Calu3 (cell line): Measurements from ENCODE around the gene CLCN4. TPM values are rescaled to one million over a fixed set of nuclear protein-coding genes. Genes with fewer than 3 reads are reported as not detected.

ENCODE experiments used
- BruUV-seq: library from RNA; stranded (reverse); fragments of 400-500 nt; replicated peaks from 2 replicates; lab custom pipeline; 2021; lab: Mats Ljungman, UMichigan
- CTCF ChIA-PET: fragments of 300-600 bp; sonication (Branson Sonifier 250); formaldehyde crosslinking; loops from one replicate; lab custom pipeline; 2022; ENCODE audit warnings: antibody characterized with exemption; lab: Charles Lee
- DNase-seq: peaks from one replicate; pipeline ENCODE4 v3.0.0; 2022
- H3K27ac Mint-ChIP-seq: one replicate; pipeline ENCODE4 v1.8.0; 2022; ENCODE audit warnings: mixed read lengths; ENCODE audit not compliant: unreplicated experiment
- H3K27me3 Mint-ChIP-seq: one replicate; pipeline ENCODE4 v1.8.0; 2022; ENCODE audit warnings: mixed read lengths; ENCODE audit not compliant: unreplicated experiment
- H3K36me3 Mint-ChIP-seq: one replicate; pipeline ENCODE4 v1.8.0; 2022; ENCODE audit warnings: mild to moderate bottlenecking, moderate library complexity, mixed read lengths; ENCODE audit not compliant: insufficient read depth, unreplicated experiment
- H3K4me1 Mint-ChIP-seq: one replicate; pipeline ENCODE4 v1.8.0; 2022; ENCODE audit warnings: mild to moderate bottlenecking, low read depth, mixed read lengths; ENCODE audit not compliant: unreplicated experiment
- H3K4me3 Mint-ChIP-seq: one replicate; pipeline ENCODE4 v1.8.0; 2022; ENCODE audit warnings: mild to moderate bottlenecking, low read depth, moderate library complexity, mixed read lengths; ENCODE audit not compliant: unreplicated experiment
- H3K9me3 Mint-ChIP-seq: one replicate; pipeline ENCODE4 v1.8.0; 2022; ENCODE audit warnings: low read depth, mixed read lengths; ENCODE audit not compliant: unreplicated experiment
- intact Hi-C: fragments of 100-400 bp; cut with micrococcal nuclease; formaldehyde crosslinking; loops from one replicate; pipeline ENCODE4 v1.10.0; 2022; ENCODE audit not compliant: unreplicated experiment
- total RNA-seq: library from RNA; stranded (reverse); gene quantifications from 2 replicates; pipeline ENCODE4 v1.2.3, GENCODE V29; 2022
- TF ChIP-seq, protein P1 (sequence below): fragments of 200-600 bp; IDR thresholded peaks from one replicate; pipeline ENCODE4 v1.8.0; 2022; ENCODE audit warnings: antibody characterized with exemption; ENCODE audit not compliant: unreplicated experiment

CLCN4 gene
- total RNA-seq, 1 experiment from 2014 or later = 13.3 TPM

DNA sequence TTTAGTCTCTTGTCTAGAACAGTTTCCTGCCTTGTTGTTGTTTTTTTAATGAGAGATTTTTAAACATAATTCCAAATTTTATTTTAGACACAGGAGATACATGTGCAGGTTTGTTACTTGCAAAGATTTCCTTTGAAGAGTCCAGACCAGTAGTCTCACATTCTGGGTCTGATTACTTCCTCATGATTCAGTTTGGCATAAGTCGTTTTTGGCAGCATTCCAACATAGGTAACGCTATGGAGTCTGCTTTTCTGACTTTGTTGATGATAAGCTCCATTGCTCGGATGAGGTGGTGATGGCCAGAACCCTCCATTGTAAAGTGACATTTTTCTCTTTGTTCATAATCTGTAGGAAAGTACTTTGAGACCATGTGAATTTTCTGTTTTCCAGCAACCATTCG lies 74.7 kb downstream of the CLCN4 start:
- H3K27me3 Mint-ChIP-seq = no peaks in the 10 kb centered on the region
- TF ChIP-seq, protein P1, sequence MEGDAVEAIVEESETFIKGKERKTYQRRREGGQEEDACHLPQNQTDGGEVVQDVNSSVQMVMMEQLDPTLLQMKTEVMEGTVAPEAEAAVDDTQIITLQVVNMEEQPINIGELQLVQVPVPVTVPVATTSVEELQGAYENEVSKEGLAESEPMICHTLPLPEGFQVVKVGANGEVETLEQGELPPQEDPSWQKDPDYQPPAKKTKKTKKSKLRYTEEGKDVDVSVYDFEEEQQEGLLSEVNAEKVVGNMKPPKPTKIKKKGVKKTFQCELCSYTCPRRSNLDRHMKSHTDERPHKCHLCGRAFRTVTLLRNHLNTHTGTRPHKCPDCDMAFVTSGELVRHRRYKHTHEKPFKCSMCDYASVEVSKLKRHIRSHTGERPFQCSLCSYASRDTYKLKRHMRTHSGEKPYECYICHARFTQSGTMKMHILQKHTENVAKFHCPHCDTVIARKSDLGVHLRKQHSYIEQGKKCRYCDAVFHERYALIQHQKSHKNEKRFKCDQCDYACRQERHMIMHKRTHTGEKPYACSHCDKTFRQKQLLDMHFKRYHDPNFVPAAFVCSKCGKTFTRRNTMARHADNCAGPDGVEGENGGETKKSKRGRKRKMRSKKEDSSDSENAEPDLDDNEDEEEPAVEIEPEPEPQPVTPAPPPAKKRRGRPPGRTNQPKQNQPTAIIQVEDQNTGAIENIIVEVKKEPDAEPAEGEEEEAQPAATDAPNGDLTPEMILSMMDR = no peak
- peaks cover 8% of the 10 kb centered on the region for H3K4me1 Mint-ChIP-seq
- intact Hi-C loops = no loop called here
- no peak overlapping the region for H3K27ac Mint-ChIP-seq
- H3K9me3 Mint-ChIP-seq = no peaks in the 10 kb centered on the region
- H3K36me3 Mint-ChIP-seq = no peaks in the 10 kb centered on the region
- BruUV-seq = no TSS peak
- CTCF ChIA-PET = no interaction called here
- no peak overlapping the region for H3K4me3 Mint-ChIP-seq
- DNase-seq = no peak

- CTCF ChIA-PET = no interaction called here
- H3K27me3 Mint-ChIP-seq = no peaks in the 10 kb centered on the region
- TF ChIP-seq, protein P1 = no peak
- H3K4me1 Mint-ChIP-seq = peaks cover 8% of the 10 kb centered on the region
- no peaks in the 10 kb centered on the region for H3K36me3 Mint-ChIP-seq
- DNase-seq = no peak
- no peak overlapping the region for H3K27ac Mint-ChIP-seq
- H3K4me3 Mint-ChIP-seq = no peak overlapping the region
- no peaks in the 10 kb centered on the region for H3K9me3 Mint-ChIP-seq
- BruUV-seq = no TSS peak
- intact Hi-C loops = no loop called here
Observed at GRCh38 chrX:10233173-10233572, 76.4 kb downstream of the CLCN4 start.

GRCh38 chrX:10233696-10234095 lies 76.9 kb downstream of the CLCN4 start:
- CTCF ChIA-PET = no interaction called here

GRCh38 chrX:10235851-10236250 lies 79.1 kb downstream of the CLCN4 start:
- TF ChIP-seq, protein P1 = no peak
- Mint-ChIP-seq H3K4me3 (no peak overlapping the region), H3K9me3 (no peaks in the 10 kb centered on the region), H3K27me3 (no peaks in the 10 kb centered on the region), H3K4me1 (peaks cover 4% of the 10 kb centered on the region), H3K27ac (no peak overlapping the region), H3K36me3 (no peaks in the 10 kb centered on the region)
- CTCF ChIA-PET = no interaction called here
- no TSS peak for BruUV-seq
- no peak for DNase-seq
- intact Hi-C loops = no loop called here

More at GRCh38 chrX:10233696-10234095, 76.9 kb downstream of the CLCN4 start:
- H3K4me3 Mint-ChIP-seq = no peak overlapping the region
- BruUV-seq = no TSS peak
- no peaks in the 10 kb centered on the region for H3K27me3 Mint-ChIP-seq
- H3K36me3 Mint-ChIP-seq = no peaks in the 10 kb centered on the region
- peaks cover 8% of the 10 kb centered on the region for H3K4me1 Mint-ChIP-seq
- no peak for DNase-seq
- TF ChIP-seq, protein P1 = no peak
- no peaks in the 10 kb centered on the region for H3K9me3 Mint-ChIP-seq
- H3K27ac Mint-ChIP-seq = no peak overlapping the region
- intact Hi-C loops = no loop called here
